HL-60 (cell line): Measurements from ENCODE around the gene B4GALT6.
A peak's percentile ranks its signal among the peaks of the same experiment; 100 is the strongest.

Source experiments
- DNase-seq, 2 experiments: peaks; one replicate each; pipeline ENCODE4 v3.0.0-alpha.2; 2010 to 2020; ENCODE audit warnings: low read depth in 1 of 2, low spot score in 1 of 2
- H3K27ac ChIP-seq: fragments of 250-450 bp; sonication (Bioruptor Pico); replicated peaks from 2 replicates; pipeline ENCODE4 v1.5.1; 2020; ENCODE audit warnings: mild to moderate bottlenecking, moderate library complexity
- H3K27me3 ChIP-seq: fragments of 250-450 bp; sonication (Bioruptor Pico); 2 replicates; pipeline ENCODE4 v1.5.1; 2021; ENCODE audit warnings: mild to moderate bottlenecking, moderate library complexity; ENCODE audit not compliant: insufficient read depth, poor library complexity, severe bottlenecking
- H3K4me3 ChIP-seq: replicated peaks from 2 replicates; pipeline ENCODE4 v1.5.1; 2011; ENCODE audit warnings: mild to moderate bottlenecking, control low read depth, low read length; ENCODE audit not compliant: insufficient read depth
- GABPA ChIP-seq: IDR thresholded peaks from 2 replicates; pipeline ENCODE4 v1.6.1; 2012; ENCODE audit warnings: low read depth
- POLR2AphosphoS5 ChIP-seq: IDR thresholded peaks from 2 replicates; pipeline ENCODE4 v1.6.1; 2012; ENCODE audit warnings: low read depth
- SPI1 ChIP-seq: IDR thresholded peaks from 2 replicates; pipeline ENCODE4 v1.6.1; 2012; ENCODE audit warnings: low read depth, mild to moderate bottlenecking, borderline replicate concordance
- TF ChIP-seq, protein P1 (sequence below): IDR thresholded peaks from 2 replicates; pipeline ENCODE4 v1.6.1; 2012; ENCODE audit warnings: low read depth; ENCODE audit not compliant: insufficient replicate concordance
- TF ChIP-seq, protein P2 (sequence below): IDR thresholded peaks from one replicate; pipeline ENCODE4 v1.5.1; 2011; ENCODE audit warnings: low read length, control low read depth, inconsistent platforms; ENCODE audit not compliant: insufficient read depth

Gene B4GALT6

DNA sequence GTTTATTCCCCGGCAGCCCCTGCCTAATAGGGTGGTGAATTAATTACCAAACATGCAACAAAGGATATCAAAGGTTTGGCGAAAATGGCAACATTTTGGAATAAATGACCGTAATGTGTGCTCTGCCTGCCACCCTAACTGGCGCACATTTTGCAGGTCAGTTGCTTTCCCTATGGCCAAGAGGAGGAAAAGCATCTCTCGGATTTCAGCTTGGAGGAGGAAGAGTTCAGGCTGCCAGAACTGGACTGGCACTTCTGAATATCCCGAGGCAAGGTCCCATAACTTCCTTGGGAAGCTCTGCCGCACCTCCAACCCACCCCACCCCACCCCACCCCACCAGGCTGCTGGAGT lies 39.2 kb upstream of the B4GALT6 start:
- DNase-seq, result no peak
- H3K27me3 ChIP-seq, result peaks cover 12% of the 10 kb centered on the region
- TF ChIP-seq, protein P1, sequence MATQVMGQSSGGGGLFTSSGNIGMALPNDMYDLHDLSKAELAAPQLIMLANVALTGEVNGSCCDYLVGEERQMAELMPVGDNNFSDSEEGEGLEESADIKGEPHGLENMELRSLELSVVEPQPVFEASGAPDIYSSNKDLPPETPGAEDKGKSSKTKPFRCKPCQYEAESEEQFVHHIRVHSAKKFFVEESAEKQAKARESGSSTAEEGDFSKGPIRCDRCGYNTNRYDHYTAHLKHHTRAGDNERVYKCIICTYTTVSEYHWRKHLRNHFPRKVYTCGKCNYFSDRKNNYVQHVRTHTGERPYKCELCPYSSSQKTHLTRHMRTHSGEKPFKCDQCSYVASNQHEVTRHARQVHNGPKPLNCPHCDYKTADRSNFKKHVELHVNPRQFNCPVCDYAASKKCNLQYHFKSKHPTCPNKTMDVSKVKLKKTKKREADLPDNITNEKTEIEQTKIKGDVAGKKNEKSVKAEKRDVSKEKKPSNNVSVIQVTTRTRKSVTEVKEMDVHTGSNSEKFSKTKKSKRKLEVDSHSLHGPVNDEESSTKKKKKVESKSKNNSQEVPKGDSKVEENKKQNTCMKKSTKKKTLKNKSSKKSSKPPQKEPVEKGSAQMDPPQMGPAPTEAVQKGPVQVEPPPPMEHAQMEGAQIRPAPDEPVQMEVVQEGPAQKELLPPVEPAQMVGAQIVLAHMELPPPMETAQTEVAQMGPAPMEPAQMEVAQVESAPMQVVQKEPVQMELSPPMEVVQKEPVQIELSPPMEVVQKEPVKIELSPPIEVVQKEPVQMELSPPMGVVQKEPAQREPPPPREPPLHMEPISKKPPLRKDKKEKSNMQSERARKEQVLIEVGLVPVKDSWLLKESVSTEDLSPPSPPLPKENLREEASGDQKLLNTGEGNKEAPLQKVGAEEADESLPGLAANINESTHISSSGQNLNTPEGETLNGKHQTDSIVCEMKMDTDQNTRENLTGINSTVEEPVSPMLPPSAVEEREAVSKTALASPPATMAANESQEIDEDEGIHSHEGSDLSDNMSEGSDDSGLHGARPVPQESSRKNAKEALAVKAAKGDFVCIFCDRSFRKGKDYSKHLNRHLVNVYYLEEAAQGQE, result no peak
- no peak for TF ChIP-seq GABPA
- TF ChIP-seq, protein P2, sequence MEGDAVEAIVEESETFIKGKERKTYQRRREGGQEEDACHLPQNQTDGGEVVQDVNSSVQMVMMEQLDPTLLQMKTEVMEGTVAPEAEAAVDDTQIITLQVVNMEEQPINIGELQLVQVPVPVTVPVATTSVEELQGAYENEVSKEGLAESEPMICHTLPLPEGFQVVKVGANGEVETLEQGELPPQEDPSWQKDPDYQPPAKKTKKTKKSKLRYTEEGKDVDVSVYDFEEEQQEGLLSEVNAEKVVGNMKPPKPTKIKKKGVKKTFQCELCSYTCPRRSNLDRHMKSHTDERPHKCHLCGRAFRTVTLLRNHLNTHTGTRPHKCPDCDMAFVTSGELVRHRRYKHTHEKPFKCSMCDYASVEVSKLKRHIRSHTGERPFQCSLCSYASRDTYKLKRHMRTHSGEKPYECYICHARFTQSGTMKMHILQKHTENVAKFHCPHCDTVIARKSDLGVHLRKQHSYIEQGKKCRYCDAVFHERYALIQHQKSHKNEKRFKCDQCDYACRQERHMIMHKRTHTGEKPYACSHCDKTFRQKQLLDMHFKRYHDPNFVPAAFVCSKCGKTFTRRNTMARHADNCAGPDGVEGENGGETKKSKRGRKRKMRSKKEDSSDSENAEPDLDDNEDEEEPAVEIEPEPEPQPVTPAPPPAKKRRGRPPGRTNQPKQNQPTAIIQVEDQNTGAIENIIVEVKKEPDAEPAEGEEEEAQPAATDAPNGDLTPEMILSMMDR, result no peak
- no peak for TF ChIP-seq SPI1
- no peak for TF ChIP-seq POLR2AphosphoS5
- H3K4me3 ChIP-seq, result no peak overlapping the region
- no peak overlapping the region for H3K27ac ChIP-seq

DNA sequence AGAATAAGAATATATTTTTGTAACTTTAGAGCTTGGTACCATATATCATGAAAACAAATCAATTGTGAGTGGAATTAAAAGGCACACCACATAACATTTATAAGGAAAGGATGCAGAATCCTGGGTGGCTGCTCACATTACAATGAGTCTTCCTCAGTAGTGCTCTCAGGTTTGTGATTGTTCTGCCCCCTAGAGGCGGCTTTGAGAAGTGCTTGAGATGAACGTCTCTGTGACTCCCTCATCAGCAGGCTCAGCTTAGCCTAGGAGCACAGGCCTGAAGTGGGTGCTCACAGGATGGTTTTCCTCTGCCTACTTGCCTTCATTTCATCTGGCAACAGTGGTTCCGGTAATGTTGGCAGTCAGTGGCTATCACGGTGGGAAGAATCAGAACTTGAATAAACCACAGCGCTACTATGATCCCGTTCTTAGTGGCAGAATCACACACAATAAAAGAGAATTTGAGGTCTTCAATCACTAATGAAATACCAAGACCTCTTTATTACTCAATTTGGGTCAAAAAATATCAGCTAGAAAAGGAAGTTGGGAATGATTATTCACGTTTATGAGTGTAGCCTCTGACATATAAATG lies 38.1 kb upstream of the B4GALT6 start:
- TF ChIP-seq GABPA (no peak), POLR2AphosphoS5 (no peak), SPI1 (no peak)
- TF ChIP-seq, protein P1, result no peak
- TF ChIP-seq, protein P2, result peak; percentile 95
- Histone ChIP-seq H3K4me3 (no peak overlapping the region), H3K27me3 (peaks cover 8% of the 10 kb centered on the region), H3K27ac (no peak overlapping the region)
- peak; percentile 65 to 85 for DNase-seq

DNA sequence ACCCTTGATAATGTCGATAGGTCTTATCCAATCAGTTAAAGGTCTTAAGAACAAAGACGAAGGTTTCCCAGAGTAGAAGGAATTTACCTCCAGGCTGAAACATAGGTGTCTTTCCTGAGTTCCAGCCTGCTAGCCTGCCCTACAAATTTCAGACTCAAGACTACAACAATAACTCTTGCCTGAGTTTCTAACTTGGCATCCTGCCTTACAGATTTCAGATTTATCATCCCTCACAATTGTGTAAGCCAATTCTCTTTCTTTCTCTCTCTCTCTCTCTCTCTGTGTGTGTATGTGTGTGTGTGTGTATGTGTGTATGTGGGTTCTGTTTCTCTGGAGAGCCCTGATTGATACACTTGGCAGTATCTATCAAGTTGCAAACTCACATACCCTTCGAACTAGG lies 37.2 kb upstream of the B4GALT6 start:
- Histone ChIP-seq H3K4me3 (no peak overlapping the region), H3K27ac (no peak overlapping the region), H3K27me3 (peaks cover 6% of the 10 kb centered on the region)
- TF ChIP-seq GABPA, result no peak
- no peak for TF ChIP-seq SPI1
- no peak for TF ChIP-seq POLR2AphosphoS5
- TF ChIP-seq, protein P2, result no peak
- TF ChIP-seq, protein P1, result no peak
- no peak for DNase-seq
